ENCODE data around the gene OPCML. TPM values are rescaled to one million over a fixed set of nuclear protein-coding genes. Genes with fewer than 3 reads are reported as not detected.

Gene OPCML
- total RNA-seq, 2 donors from 2014 or later = not detected

DNA sequence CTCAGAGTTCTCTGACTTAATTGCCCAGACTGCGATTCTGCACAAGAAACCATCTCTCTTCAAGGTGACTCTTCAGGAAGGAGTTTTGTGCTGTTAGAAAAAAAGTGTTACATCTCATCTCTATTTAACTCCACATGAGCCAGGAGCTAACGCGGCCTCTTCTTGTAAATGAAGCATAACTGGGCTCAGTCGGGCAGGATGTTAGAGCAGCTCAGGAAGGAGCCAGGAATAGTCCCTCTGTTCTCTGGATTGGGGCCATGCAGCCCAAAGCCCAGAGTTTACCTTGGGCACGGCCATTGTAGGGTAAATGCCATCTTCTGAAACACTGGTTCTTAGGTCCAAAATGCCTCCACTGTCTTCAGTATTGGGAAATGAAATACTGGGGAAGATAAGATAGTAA is 760.6 kb downstream of the OPCML start:
- DNase-seq (ENCODE audit: low spot score) = no peak
- ATAC-seq (ENCODE audit: insufficient number of reproducible peaks, low FRiP score, low read depth) = no peak
- TF ChIP-seq, protein P1, sequence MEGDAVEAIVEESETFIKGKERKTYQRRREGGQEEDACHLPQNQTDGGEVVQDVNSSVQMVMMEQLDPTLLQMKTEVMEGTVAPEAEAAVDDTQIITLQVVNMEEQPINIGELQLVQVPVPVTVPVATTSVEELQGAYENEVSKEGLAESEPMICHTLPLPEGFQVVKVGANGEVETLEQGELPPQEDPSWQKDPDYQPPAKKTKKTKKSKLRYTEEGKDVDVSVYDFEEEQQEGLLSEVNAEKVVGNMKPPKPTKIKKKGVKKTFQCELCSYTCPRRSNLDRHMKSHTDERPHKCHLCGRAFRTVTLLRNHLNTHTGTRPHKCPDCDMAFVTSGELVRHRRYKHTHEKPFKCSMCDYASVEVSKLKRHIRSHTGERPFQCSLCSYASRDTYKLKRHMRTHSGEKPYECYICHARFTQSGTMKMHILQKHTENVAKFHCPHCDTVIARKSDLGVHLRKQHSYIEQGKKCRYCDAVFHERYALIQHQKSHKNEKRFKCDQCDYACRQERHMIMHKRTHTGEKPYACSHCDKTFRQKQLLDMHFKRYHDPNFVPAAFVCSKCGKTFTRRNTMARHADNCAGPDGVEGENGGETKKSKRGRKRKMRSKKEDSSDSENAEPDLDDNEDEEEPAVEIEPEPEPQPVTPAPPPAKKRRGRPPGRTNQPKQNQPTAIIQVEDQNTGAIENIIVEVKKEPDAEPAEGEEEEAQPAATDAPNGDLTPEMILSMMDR (IDR thresholded peaks at IDR 0.05) = no peak

DNA sequence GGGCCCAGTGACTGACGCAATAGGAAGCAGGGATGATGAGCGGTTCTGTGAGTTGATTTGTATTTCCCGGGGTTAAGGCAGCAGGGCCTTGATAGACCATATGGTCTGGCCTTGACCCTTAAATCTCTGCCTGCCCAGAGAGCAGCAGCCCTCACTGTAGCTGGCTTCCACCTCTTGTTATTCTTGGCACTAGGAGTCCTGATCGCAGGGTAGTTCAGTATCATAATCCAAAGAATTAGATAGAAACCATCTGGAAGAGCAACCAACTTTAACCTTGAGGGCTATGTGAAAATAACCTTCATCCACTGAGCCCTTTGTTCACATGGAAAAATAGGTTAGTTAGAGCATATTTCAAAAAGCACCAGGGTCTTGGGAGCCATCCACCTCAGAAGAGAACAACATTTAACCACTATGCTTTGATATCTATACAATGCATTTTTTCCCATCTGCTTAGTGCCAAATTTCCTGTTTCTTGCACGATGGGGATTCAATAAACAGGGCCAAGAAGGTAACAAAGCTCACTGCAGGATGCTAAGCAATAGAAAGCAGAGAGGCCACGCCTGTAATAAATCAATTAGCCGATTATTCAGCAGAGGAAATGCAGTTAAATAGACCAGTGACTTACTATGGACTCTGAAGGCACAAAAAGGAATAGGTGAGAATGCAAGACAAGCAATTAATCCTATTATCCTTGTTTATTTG is 761.3 kb downstream of the OPCML start:
- ATAC-seq (ENCODE audit: insufficient number of reproducible peaks, low FRiP score, low read depth) (no peak), DNase-seq (ENCODE audit: low spot score) (no peak)
- no peaks in the 10 kb centered on the region for H3K4me1 ChIP-seq (ENCODE audit: control insufficient read depth in 1 of 2, low read depth in 2 of 2)
- H3K36me3 ChIP-seq = no peaks in the 10 kb centered on the region
- H3K9me3 ChIP-seq = no peaks in the 10 kb centered on the region
- no peak overlapping the region for H3K4me3 ChIP-seq
- no peaks in the 10 kb centered on the region for H3K27me3 ChIP-seq (replicated peaks; ENCODE audit: insufficient read depth)
- TF ChIP-seq, protein P1 (IDR thresholded peaks at IDR 0.05) = no peak
- no peak overlapping the region for H3K27ac ChIP-seq

More for the DNA sequence above, 760.6 kb downstream of the OPCML start:
- Histone ChIP-seq H3K4me3 (no peak overlapping the region), H3K4me1 (ENCODE audit: control insufficient read depth in 1 of 2, low read depth in 2 of 2) (no peaks in the 10 kb centered on the region), H3K27ac (no peak overlapping the region), H3K36me3 (no peaks in the 10 kb centered on the region), H3K9me3 (no peaks in the 10 kb centered on the region), H3K27me3 (replicated peaks; ENCODE audit: insufficient read depth) (no peaks in the 10 kb centered on the region)

DNA sequence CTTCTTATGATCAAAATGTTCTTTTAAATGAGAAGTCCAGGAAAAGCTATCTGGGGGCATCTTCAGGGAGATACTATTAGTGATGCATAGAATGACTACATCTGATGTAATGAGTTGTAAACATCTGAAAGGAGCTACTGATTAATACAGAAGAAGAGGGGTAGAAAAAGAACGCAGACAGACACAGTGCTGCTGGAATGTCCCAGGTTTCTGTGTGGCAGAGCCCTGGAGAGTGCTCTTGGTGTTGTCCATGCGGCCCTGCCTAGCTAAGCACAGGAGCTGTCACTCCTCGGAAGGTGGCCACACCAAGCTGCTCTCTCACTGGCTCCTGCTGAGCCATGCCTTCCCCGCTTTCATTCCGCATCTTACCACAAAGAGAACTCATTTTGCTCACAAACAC is 768.8 kb downstream of the OPCML start:
- TF ChIP-seq, protein P1 (IDR thresholded peaks at IDR 0.05) = no peak
- ATAC-seq (ENCODE audit: insufficient number of reproducible peaks, low FRiP score, low read depth) (no peak), DNase-seq (ENCODE audit: low spot score) (no peak)
- no peaks in the 10 kb centered on the region for H3K9me3 ChIP-seq
- H3K27ac ChIP-seq = no peak overlapping the region
- no peaks in the 10 kb centered on the region for H3K4me1 ChIP-seq (ENCODE audit: control insufficient read depth in 1 of 2, low read depth in 2 of 2)
- H3K27me3 ChIP-seq (replicated peaks; ENCODE audit: insufficient read depth) = no peaks in the 10 kb centered on the region
- no peaks in the 10 kb centered on the region for H3K36me3 ChIP-seq
- H3K4me3 ChIP-seq = no peak overlapping the region

DNA sequence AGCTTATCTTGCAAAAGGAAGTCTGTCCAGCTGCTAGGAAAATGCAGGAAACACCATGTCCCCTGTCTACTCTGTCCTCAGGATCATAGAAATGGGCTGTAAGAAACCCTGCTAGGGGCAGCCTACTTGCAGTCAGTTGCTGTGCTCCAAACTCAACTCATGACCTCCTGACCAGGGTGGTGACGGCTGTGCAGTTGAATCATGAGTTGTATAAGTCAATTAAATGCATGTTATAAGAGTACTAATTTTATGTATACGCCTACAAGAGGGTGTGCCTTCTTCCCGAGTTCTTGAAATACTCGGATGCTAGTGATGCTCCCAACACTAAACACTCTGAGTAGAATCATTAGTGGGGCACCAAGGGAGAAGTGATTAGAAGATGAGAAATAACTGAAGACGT is 776.4 kb downstream of the OPCML start:
- TF ChIP-seq, protein P1 (IDR thresholded peaks at IDR 0.05) = no peak
- no peaks in the 10 kb centered on the region for H3K36me3 ChIP-seq
- no peak for ATAC-seq (ENCODE audit: insufficient number of reproducible peaks, low FRiP score, low read depth)
- H3K27ac ChIP-seq = no peak overlapping the region
- no peaks in the 10 kb centered on the region for H3K4me1 ChIP-seq (ENCODE audit: control insufficient read depth in 1 of 2, low read depth in 2 of 2)
- no peak overlapping the region for H3K4me3 ChIP-seq
- H3K27me3 ChIP-seq (replicated peaks; ENCODE audit: insufficient read depth) = no peaks in the 10 kb centered on the region
- no peaks in the 10 kb centered on the region for H3K9me3 ChIP-seq
- no peak for DNase-seq (ENCODE audit: low spot score)

GRCh38 chr11:132751516-132752250 is 780.6 kb downstream of the OPCML start:
- Histone ChIP-seq H3K36me3 (no peaks in the 10 kb centered on the region), H3K4me1 (ENCODE audit: control insufficient read depth in 1 of 2, low read depth in 2 of 2) (no peaks in the 10 kb centered on the region)
- ATAC-seq (ENCODE audit: insufficient number of reproducible peaks, low FRiP score, low read depth) = no peak

More at GRCh38 chr11:132751516-132752250, 780.6 kb downstream of the OPCML start:
- no peak overlapping the region for H3K4me3 ChIP-seq
- H3K27me3 ChIP-seq (replicated peaks; ENCODE audit: insufficient read depth) = no peaks in the 10 kb centered on the region
- H3K27ac ChIP-seq = no peak overlapping the region
- TF ChIP-seq, protein P1 (IDR thresholded peaks at IDR 0.05) = no peak
- no peak for DNase-seq (ENCODE audit: low spot score)
- H3K9me3 ChIP-seq = no peaks in the 10 kb centered on the region

Data from thoracic aorta (tissue), 2 donors.